Neural cell (in vitro differentiated cells): ENCODE results near the gene ANK2. TPM values are rescaled to one million over a fixed set of nuclear protein-coding genes. Genes with fewer than 3 reads are reported as not detected.

Experiments
- H2AFZ ChIP-seq: fragments of 200-600, 300-800 bp; sonication (generic), shearing (Covaris generic); 2 replicates; pipeline ENCODE4 v1.6.0; 2014; ENCODE audit warnings: low read depth, mild to moderate bottlenecking, antibody characterized with exemption, low read length, moderate library complexity
- H3F3A ChIP-seq: fragments of 200-600 bp; shearing (Covaris generic); 2 replicates; pipeline ENCODE4 v1.6.1; 2016; ENCODE audit warnings: mild to moderate bottlenecking, moderate library complexity, mixed read lengths, antibody characterized with exemption, low read length; ENCODE audit not compliant: insufficient read depth, poor library complexity, severe bottlenecking
- H3K27ac ChIP-seq: fragments of 200-600, 300-800 bp; sonication (generic), shearing (Covaris generic); 2 replicates; pipeline ENCODE4 v1.5.1; 2014; ENCODE audit warnings: mild to moderate bottlenecking, low read length, moderate library complexity
- H3K27me3 ChIP-seq: fragments of 300-800, 200-600 bp; sonication (generic), shearing (Covaris generic); 2 replicates; pipeline ENCODE4 v1.6.0; 2014; ENCODE audit warnings: mild to moderate bottlenecking, low read depth, low read length, moderate library complexity; ENCODE audit not compliant: insufficient read depth
- H3K36me3 ChIP-seq: fragments of 300-800, 200-600 bp; sonication (generic), shearing (Covaris generic); 2 replicates; pipeline ENCODE4 v1.5.1; 2014; ENCODE audit warnings: mild to moderate bottlenecking, antibody characterized with exemption, low read length, moderate library complexity; ENCODE audit not compliant: insufficient read depth
- H3K4me2 ChIP-seq: fragments of 300-800, 200-600 bp; sonication (generic), shearing (Covaris generic); 2 replicates; pipeline ENCODE4 v1.6.0; 2014; ENCODE audit warnings: mild to moderate bottlenecking, low read length
- H3K4me3 ChIP-seq: fragments of 300-800, 200-600 bp; sonication (generic), shearing (Covaris generic); 2 replicates; pipeline ENCODE4 v1.5.1; 2014; ENCODE audit warnings: mild to moderate bottlenecking, low read length, moderate library complexity
- H3K79me2 ChIP-seq: fragments of 200-600 bp; shearing (Covaris generic); replicated peaks from 2 replicates; pipeline ENCODE4 v1.6.0; 2014; ENCODE audit warnings: mild to moderate bottlenecking, low read length, moderate library complexity; ENCODE audit not compliant: insufficient read depth
- H3K9ac ChIP-seq: fragments of 300-800, 200-600 bp; sonication (generic), shearing (Covaris generic); 2 replicates; pipeline ENCODE4 v1.6.1; 2016; ENCODE audit warnings: mild to moderate bottlenecking, low read length, mixed read lengths
- H3K9me2 ChIP-seq: fragments of 200-600 bp; shearing (Covaris generic); 2 replicates; pipeline ENCODE4 v1.6.1; 2016; ENCODE audit warnings: mild to moderate bottlenecking, low read length, mixed read lengths; ENCODE audit not compliant: insufficient read depth
- H3K9me3 ChIP-seq: fragments of 200-600, 300-800 bp; sonication (generic), shearing (Covaris generic); 2 replicates; pipeline ENCODE4 v1.6.1; 2016; ENCODE audit warnings: mild to moderate bottlenecking, mixed run types, low read length, moderate library complexity, mixed read lengths
- H4K20me1 ChIP-seq: fragments of 200-600 bp; shearing (Covaris generic); 2 replicates; pipeline ENCODE4 v1.6.1; 2016; ENCODE audit warnings: mild to moderate bottlenecking, mixed run types; ENCODE audit not compliant: insufficient read depth
- CTCF ChIP-seq: fragments of 450-650 bp; IDR thresholded peaks from 2 replicates; pipeline ENCODE4 v1.5.1; 2014; ENCODE audit warnings: antibody characterized with exemption, mild to moderate bottlenecking, moderate library complexity; ENCODE audit not compliant: poor library complexity, severe bottlenecking
- EP300 ChIP-seq: fragments of 450-650 bp; conservative IDR thresholded peaks from 2 replicates; pipeline ENCODE4 v1.6.1; 2014; ENCODE audit warnings: antibody characterized with exemption, mild to moderate bottlenecking, moderate library complexity; ENCODE audit not compliant: poor library complexity, severe bottlenecking
- EZH2 ChIP-seq: fragments of 200-600, 300-800 bp; shearing (Covaris generic), sonication (generic); IDR thresholded peaks from 2 replicates; pipeline ENCODE4 v1.6.1; 2014; ENCODE audit warnings: antibody characterized with exemption, low read length, borderline replicate concordance, mild to moderate bottlenecking; ENCODE audit not compliant: insufficient read depth, poor library complexity, severe bottlenecking
- MXI1 ChIP-seq: fragments of 450-650 bp; conservative IDR thresholded peaks from 2 replicates; pipeline ENCODE4 v1.6.1; 2014; ENCODE audit warnings: antibody characterized with exemption, mild to moderate bottlenecking; ENCODE audit not compliant: poor library complexity, severe bottlenecking
- POLR2AphosphoS5 ChIP-seq: IDR thresholded peaks from 2 replicates; pipeline ENCODE4 v1.6.1; 2012
- RAD21 ChIP-seq: fragments of 450-650 bp; conservative IDR thresholded peaks from 2 replicates; pipeline ENCODE4 v1.6.1; 2014; ENCODE audit warnings: antibody characterized with exemption, mild to moderate bottlenecking, moderate library complexity
- REST ChIP-seq: IDR thresholded peaks from 2 replicates; pipeline ENCODE4 v1.6.1; 2012; ENCODE audit warnings: borderline replicate concordance
- SMC3 ChIP-seq: fragments of 450-650 bp; conservative IDR thresholded peaks from 2 replicates; pipeline ENCODE4 v1.6.1; 2014; ENCODE audit warnings: antibody characterized with exemption, mild to moderate bottlenecking, moderate library complexity; ENCODE audit not compliant: poor library complexity
- TAF1 ChIP-seq: IDR thresholded peaks from 2 replicates; pipeline ENCODE4 v1.6.1; 2012; ENCODE audit warnings: low read depth
- polyA plus RNA-seq: library from polyadenylated mRNA; depleted of rRNA; stranded (reverse); fragments of >200 nt; gene quantifications from 2 replicates; pipeline ENCODE4 v1.2.3, GENCODE V29; 2014

Gene ANK2
- polyA plus RNA-seq, 1 donor from 2014 or later = 52.0 TPM

GRCh38 chr4:113187358-113187757 is 137.9 kb downstream of the ANK2 start:
- Histone ChIP-seq H3K9me2 (no peaks in the 10 kb centered on the region), H3F3A (no peaks in the 10 kb centered on the region), H3K9me3 (no peaks in the 10 kb centered on the region), H4K20me1 (no peaks in the 10 kb centered on the region), H3K27me3 (no peaks in the 10 kb centered on the region), H3K4me3 (no peak overlapping the region), H3K79me2 (no peaks in the 10 kb centered on the region), H3K36me3 (no peaks in the 10 kb centered on the region), H2AFZ (no peak overlapping the region), H3K4me2 (no peak overlapping the region), H3K9ac (no peak overlapping the region), H3K27ac (no peak overlapping the region)
- TF ChIP-seq SMC3 = no peak
- TF ChIP-seq TAF1 = no peak
- TF ChIP-seq EP300 = no peak
- no peak for TF ChIP-seq POLR2AphosphoS5
- no peak for TF ChIP-seq REST
- no peak for TF ChIP-seq MXI1
- TF ChIP-seq EZH2 = no peak
- TF ChIP-seq CTCF = no peak
- no peak for TF ChIP-seq RAD21

GRCh38 chr4:113189546-113189945 is 140.1 kb downstream of the ANK2 start:
- Histone ChIP-seq H3K4me3 (no peak overlapping the region), H3F3A (no peaks in the 10 kb centered on the region), H2AFZ (no peak overlapping the region), H3K79me2 (no peaks in the 10 kb centered on the region), H3K36me3 (no peaks in the 10 kb centered on the region), H4K20me1 (no peaks in the 10 kb centered on the region), H3K9me2 (no peaks in the 10 kb centered on the region), H3K27me3 (no peaks in the 10 kb centered on the region), H3K4me2 (no peak overlapping the region), H3K27ac (no peak overlapping the region), H3K9ac (no peak overlapping the region), H3K9me3 (no peaks in the 10 kb centered on the region)
- TF ChIP-seq EZH2 = no peak
- no peak for TF ChIP-seq POLR2AphosphoS5
- TF ChIP-seq CTCF = no peak
- TF ChIP-seq TAF1 = no peak
- TF ChIP-seq REST = no peak
- no peak for TF ChIP-seq EP300
- TF ChIP-seq SMC3 = no peak
- TF ChIP-seq RAD21 = no peak
